Measurements from ENCODE around the gene UVRAG.

DNA sequence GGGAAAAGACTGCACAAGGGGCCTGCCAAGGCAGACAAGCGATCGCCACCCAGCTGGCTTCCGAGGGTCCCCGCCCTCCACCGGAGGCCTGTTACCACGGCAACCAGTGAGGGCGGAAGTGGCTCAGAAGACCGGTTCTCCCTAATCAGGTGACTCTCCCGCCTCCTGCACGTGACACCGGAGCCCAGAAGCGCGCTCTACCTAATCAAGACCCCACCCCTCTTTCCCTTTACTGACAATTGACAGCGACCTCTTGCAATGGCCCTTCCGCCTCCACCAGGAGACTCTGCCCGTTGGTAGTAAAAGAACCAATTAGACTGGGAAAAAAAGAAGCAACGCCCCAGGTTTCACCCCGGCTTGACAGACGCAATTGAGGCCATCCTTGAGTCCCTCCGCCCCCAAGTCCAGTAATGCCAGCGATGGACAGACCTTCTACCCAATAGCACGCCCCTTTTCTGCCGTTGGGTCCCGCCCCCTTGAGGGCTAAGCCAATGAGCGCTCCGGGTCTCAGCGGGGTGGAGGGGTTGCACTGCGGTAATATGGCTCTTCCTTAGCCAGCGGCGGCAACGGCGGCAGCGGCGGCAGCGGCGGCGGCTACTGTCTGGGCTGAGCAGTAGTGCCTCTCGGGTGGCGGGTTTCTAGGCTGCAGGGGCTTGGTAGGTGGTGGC lies at the start of gene UVRAG:
- TF ChIP-seq, protein P1, sequence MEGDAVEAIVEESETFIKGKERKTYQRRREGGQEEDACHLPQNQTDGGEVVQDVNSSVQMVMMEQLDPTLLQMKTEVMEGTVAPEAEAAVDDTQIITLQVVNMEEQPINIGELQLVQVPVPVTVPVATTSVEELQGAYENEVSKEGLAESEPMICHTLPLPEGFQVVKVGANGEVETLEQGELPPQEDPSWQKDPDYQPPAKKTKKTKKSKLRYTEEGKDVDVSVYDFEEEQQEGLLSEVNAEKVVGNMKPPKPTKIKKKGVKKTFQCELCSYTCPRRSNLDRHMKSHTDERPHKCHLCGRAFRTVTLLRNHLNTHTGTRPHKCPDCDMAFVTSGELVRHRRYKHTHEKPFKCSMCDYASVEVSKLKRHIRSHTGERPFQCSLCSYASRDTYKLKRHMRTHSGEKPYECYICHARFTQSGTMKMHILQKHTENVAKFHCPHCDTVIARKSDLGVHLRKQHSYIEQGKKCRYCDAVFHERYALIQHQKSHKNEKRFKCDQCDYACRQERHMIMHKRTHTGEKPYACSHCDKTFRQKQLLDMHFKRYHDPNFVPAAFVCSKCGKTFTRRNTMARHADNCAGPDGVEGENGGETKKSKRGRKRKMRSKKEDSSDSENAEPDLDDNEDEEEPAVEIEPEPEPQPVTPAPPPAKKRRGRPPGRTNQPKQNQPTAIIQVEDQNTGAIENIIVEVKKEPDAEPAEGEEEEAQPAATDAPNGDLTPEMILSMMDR (IDR thresholded peaks at IDR 0.05; ENCODE audit: low read depth, low read length), result no peak
- TF ChIP-seq EZH2phosphoT487 (IDR thresholded peaks at IDR 0.05; ENCODE audit: low read depth), result no peak

Measured in OCI-LY3 (cell line).